HepG2 (cell line): ENCODE measurements around the gene LRIG1.

Source experiments
- ARID3A ChIP-seq: IDR thresholded peaks from 2 replicates; pipeline ENCODE4 v1.6.1; 2012; ENCODE audit warnings: low read depth, low read length, improper control_type of control experiment
- KDM5B ChIP-seq: sonication (generic); formaldehyde crosslinking; IDR thresholded peaks from 2 replicates; pipeline ENCODE4 v1.4.0; 2020; ENCODE audit warnings: missing genetic modification reagents, mild to moderate bottlenecking, borderline replicate concordance
- NFE2L2 ChIP-seq: fragments of 150-350 bp; IDR thresholded peaks from 2 replicates; pipeline ENCODE4 v1.6.1; 2014; ENCODE audit warnings: low read length
- PBX3 ChIP-seq: sonication (generic); formaldehyde crosslinking; IDR thresholded peaks from 2 replicates; pipeline ENCODE4 v1.8.1; 2023; ENCODE audit warnings: missing genetic modification reagents, inconsistent platforms, borderline replicate concordance
- RAD21 ChIP-seq: fragments of 450-650 bp; formaldehyde crosslinking; IDR thresholded peaks from 2 replicates; pipeline ENCODE4 v1.5.0; 2020; ENCODE audit warnings: mild to moderate bottlenecking
- RBM39 ChIP-seq: fragments of 200-400 bp; formaldehyde crosslinking; IDR thresholded peaks from one replicate; pipeline ENCODE4 v1.6.1; 2018; ENCODE audit warnings: antibody characterized with exemption, mild to moderate bottlenecking, low read depth, low read length; ENCODE audit not compliant: poor library complexity, severe bottlenecking
- SMARCC2 ChIP-seq: fragments of 450-650 bp; IDR thresholded peaks from 2 replicates; pipeline ENCODE4 v1.6.1; 2017; ENCODE audit warnings: antibody characterized with exemption, mild to moderate bottlenecking
- USF2 ChIP-seq, 2 experiments: sonication (generic) in 1 of 2; formaldehyde crosslinking in 1 of 2; IDR thresholded peaks; 2 replicates each; pipeline versions ENCODE4 v1.5.1 to v1.6.1; 2011 to 2020; ENCODE audit warnings: borderline replicate concordance in 1 of 2, low read depth in 1 of 2, low read length in 1 of 2, mild to moderate bottlenecking in 1 of 2, missing genetic modification reagents in 1 of 2, moderate library complexity in 1 of 2
- ZNF263 ChIP-seq: sonication (generic); formaldehyde crosslinking; IDR thresholded peaks from 2 replicates; pipeline ENCODE4 v1.4.0; 2020; ENCODE audit warnings: missing genetic modification reagents

- TF ChIP-seq ZNF263 (CRISPR knock-in tag), result no peak
- no peak for TF ChIP-seq SMARCC2
- no peak for TF ChIP-seq KDM5B (CRISPR knock-in tag)
- TF ChIP-seq RAD21, result no peak
- no peak for TF ChIP-seq PBX3 (CRISPR knock-in tag)
- no peak for TF ChIP-seq RBM39
- no peak for TF ChIP-seq USF2 (IDR thresholded peaks at IDR 0.05; ENCODE audit: low read depth, low read length)
- no peak for TF ChIP-seq USF2 (CRISPR knock-in tag; IDR thresholded peaks at IDR 0.05; ENCODE audit: borderline replicate concordance)
- TF ChIP-seq ARID3A, result no peak
- TF ChIP-seq NFE2L2, result no peak
These were observed 72.8 kb downstream of the LRIG1 start for GRCh38 chr3:66427951-66428474.
